H1 (cell line): ENCODE results near the gene ADRM1. TPM values are rescaled to one million over a fixed set of nuclear protein-coding genes. Genes with fewer than 3 reads are reported as not detected.

Experiments used
- CTCF ChIA-PET: fragments of 300-600 bp; sonication (Branson Sonifier 250); formaldehyde crosslinking; loops from one replicate; lab custom pipeline; 2021; ENCODE audit not compliant: partially characterized antibody; lab: Charles Lee
- POLR2A ChIA-PET: fragments of 300-600 bp; sonication (Branson Sonifier 250); formaldehyde crosslinking; loops from one replicate; lab custom pipeline; 2021; ENCODE audit warnings: inconsistent platforms; ENCODE audit not compliant: partially characterized antibody; lab: Charles Lee
- DNase-seq, 2 experiments: peaks; one replicate each; pipeline versions ENCODE4 v3.0.0 to v3.0.0-alpha.2; 2010 to 2022; ENCODE audit warnings: low spot score in 2 of 2, low read depth in 1 of 2, mixed read lengths in 1 of 2
- FAIRE-seq: peaks from 2 replicates; lab custom pipeline; 2011; peaks lifted over from hg19 to GRCh38; lab: Jason Lieb, UNC
- H2AFZ ChIP-seq: 2 replicates; pipeline ENCODE4 v1.8.1; 2012; ENCODE audit warnings: low read length, inconsistent platforms
- H2AK5ac ChIP-seq: 2 replicates; pipeline ENCODE4 v1.6.1; 2013; ENCODE audit warnings: low read depth, low read length
- H2BK120ac ChIP-seq: replicated peaks from 2 replicates; pipeline ENCODE3; 2013; ENCODE audit warnings: low read depth, low read length, inconsistent platforms
- H2BK12ac ChIP-seq: 2 replicates; pipeline ENCODE4 v1.6.1; 2013; ENCODE audit warnings: low read depth, low read length
- H2BK15ac ChIP-seq: 2 replicates; pipeline ENCODE4 v1.6.1; 2013; ENCODE audit warnings: low read length
- H2BK20ac ChIP-seq: 2 replicates; pipeline ENCODE4 v1.6.1; 2013; ENCODE audit warnings: low read length
- H2BK5ac ChIP-seq: 2 replicates; pipeline ENCODE4 v1.6.1; 2013; ENCODE audit warnings: low read depth, low read length
- H3K14ac ChIP-seq: 2 replicates; pipeline ENCODE4 v1.6.1; 2013; ENCODE audit warnings: inconsistent platforms; ENCODE audit not compliant: insufficient read length
- H3K18ac ChIP-seq: 2 replicates; pipeline ENCODE4 v1.6.1; 2013; ENCODE audit warnings: low read length; ENCODE audit errors: extremely low read depth
- H3K23ac ChIP-seq: 2 replicates; pipeline ENCODE4 v1.6.1; 2013; ENCODE audit warnings: inconsistent platforms; ENCODE audit not compliant: insufficient read length
- H3K23me2 ChIP-seq: 2 replicates; pipeline ENCODE4 v1.6.1; 2013; ENCODE audit warnings: low read depth, low read length
- H3K27ac ChIP-seq: 2 replicates; pipeline ENCODE4 v1.6.1; 2011; ENCODE audit warnings: low read depth, low read length, inconsistent platforms
- H3K27me3 ChIP-seq, 4 experiments: replicated peaks in 1 of 4; 1 replicate in 1 of 4; 2 replicates in 3 of 4; pipeline versions ENCODE4 v1.6.1 to v1.8.1; 2011 to 2013; ENCODE audit warnings: low read length in 3 of 4, mild to moderate bottlenecking in 3 of 4, inconsistent platforms in 2 of 4, mixed read lengths in 2 of 4, moderate library complexity in 1 of 4; ENCODE audit not compliant: control insufficient read depth in 3 of 4, insufficient read depth in 3 of 4; ENCODE audit errors: extremely low read depth in 1 of 4
- H3K36me3 ChIP-seq, 4 experiments: 2 replicates each; pipeline versions ENCODE4 v1.6.1 to v1.8.1; 2011 to 2013; ENCODE audit warnings: mild to moderate bottlenecking in 4 of 4, low read length in 3 of 4, moderate library complexity in 2 of 4, control low read depth in 1 of 4, inconsistent platforms in 1 of 4; ENCODE audit not compliant: insufficient read depth in 4 of 4, control insufficient read depth in 2 of 4
- H3K4ac ChIP-seq: replicated peaks from 2 replicates; pipeline ENCODE3; 2013; ENCODE audit warnings: low read length, low read depth, mixed read lengths, inconsistent platforms; ENCODE audit not compliant: insufficient read length
- H3K4me1 ChIP-seq, 4 experiments: replicated peaks in 1 of 4; 1 replicate in 1 of 4; 2 replicates in 3 of 4; pipeline versions ENCODE4 v1.6.1 to v1.8.1; 2011 to 2013; ENCODE audit warnings: low read length in 3 of 4, inconsistent platforms in 2 of 4, mixed read lengths in 1 of 4; ENCODE audit not compliant: insufficient read depth in 4 of 4, control insufficient read depth in 3 of 4
- H3K4me2 ChIP-seq, 2 experiments: 2 replicates each; pipeline versions ENCODE4 v1.6.1 to v1.8.1; 2011 to 2013; ENCODE audit warnings: low read depth in 2 of 2, low read length in 2 of 2, control low read depth in 1 of 2, inconsistent platforms in 1 of 2, mild to moderate bottlenecking in 1 of 2; ENCODE audit not compliant: insufficient read depth in 1 of 2
- H3K4me3 ChIP-seq, 4 experiments: fragments of 200-600, 300-600 bp in 1 of 4; sonication (generic), shearing (Covaris generic), sonication (Bioruptor Twin) in 1 of 4; 2 replicates each; pipeline versions ENCODE4 v1.5.1 to v1.8.1; 2011 to 2016; ENCODE audit warnings: low read length in 4 of 4, low read depth in 3 of 4, control low read depth in 2 of 4, inconsistent platforms in 2 of 4, mild to moderate bottlenecking in 2 of 4, mixed read lengths in 1 of 4, moderate library complexity in 1 of 4; ENCODE audit not compliant: insufficient read depth in 2 of 4; ENCODE audit errors: extremely low read depth in 1 of 4
- H3K56ac ChIP-seq: replicated peaks from 2 replicates; pipeline ENCODE3; 2013; ENCODE audit warnings: low read depth, mild to moderate bottlenecking, mixed read lengths, low read length, inconsistent platforms; ENCODE audit not compliant: insufficient read length
- H3K79me1 ChIP-seq: 2 replicates; pipeline ENCODE4 v1.6.1; 2013; ENCODE audit warnings: low read depth, low read length, control low read depth
- H3K79me2 ChIP-seq, 2 experiments: 2 replicates each; pipeline versions ENCODE4 v1.6.1 to v1.8.1; 2012 to 2013; ENCODE audit warnings: low read length in 2 of 2, mild to moderate bottlenecking in 2 of 2, inconsistent platforms in 1 of 2; ENCODE audit not compliant: insufficient read depth in 2 of 2, control insufficient read depth in 1 of 2
- H3K9ac ChIP-seq, 4 experiments: replicated peaks in 1 of 4; 1 replicate in 1 of 4; 2 replicates in 3 of 4; pipeline versions ENCODE4 v1.6.1 to v1.8.1; 2011 to 2013; ENCODE audit warnings: low read depth in 3 of 4, low read length in 3 of 4, control low read depth in 2 of 4, mild to moderate bottlenecking in 2 of 4, moderate library complexity in 2 of 4, inconsistent platforms in 1 of 4; ENCODE audit errors: extremely low read depth in 1 of 4
- H3K9me3 ChIP-seq, 2 experiments: 2 replicates each; pipeline versions ENCODE4 v1.6.1 to v1.8.1; 2012 to 2013; ENCODE audit warnings: mild to moderate bottlenecking in 2 of 2, moderate library complexity in 2 of 2, control low read depth in 1 of 2, inconsistent platforms in 1 of 2, low read depth in 1 of 2, low read length in 1 of 2, mixed read lengths in 1 of 2; ENCODE audit not compliant: insufficient read depth in 2 of 2
- H4K20me1 ChIP-seq, 2 experiments: replicated peaks in 1 of 2; 2 replicates each; pipeline versions ENCODE3 to v1.8.1; 2011 to 2013; ENCODE audit warnings: inconsistent platforms in 2 of 2, low read length in 2 of 2, mild to moderate bottlenecking in 1 of 2; ENCODE audit not compliant: insufficient read depth in 2 of 2, control insufficient read depth in 1 of 2
- H4K5ac ChIP-seq: 2 replicates; pipeline ENCODE4 v1.6.1; 2013; ENCODE audit warnings: low read length, low read depth, mixed read lengths, inconsistent platforms; ENCODE audit not compliant: insufficient read length
- H4K8ac ChIP-seq: 2 replicates; pipeline ENCODE4 v1.8.0; 2013; ENCODE audit warnings: mild to moderate bottlenecking, moderate library complexity, low read length, inconsistent platforms; ENCODE audit not compliant: insufficient read depth; ENCODE audit errors: extremely low read depth
- H4K91ac ChIP-seq: replicated peaks from 2 replicates; pipeline ENCODE3; 2013; ENCODE audit warnings: low read length, mixed read lengths, inconsistent platforms; ENCODE audit not compliant: insufficient read length
- BACH1 ChIP-seq: IDR thresholded peaks from 2 replicates; pipeline ENCODE4 v1.6.1; 2012; ENCODE audit warnings: low read length, improper control_type of control experiment
- BCL11A ChIP-seq, 2 experiments: IDR thresholded peaks; one replicate each; pipeline ENCODE4 v1.6.1; 2011; ENCODE audit warnings: low read depth in 2 of 2, low read length in 2 of 2, mild to moderate bottlenecking in 2 of 2
- CBX8 ChIP-seq: fragments of 300-800, 300-1000 bp; sonication (generic); IDR thresholded peaks from 2 replicates; pipeline ENCODE4 v1.7.1; 2016; ENCODE audit warnings: low read depth, low read length, borderline replicate concordance
- CHD1 ChIP-seq: IDR thresholded peaks from 2 replicates; pipeline ENCODE4 v1.6.1; 2012; ENCODE audit warnings: low read depth, low read length, improper control_type of control experiment
- HDAC2 ChIP-seq, 2 experiments: fragments of 300-600 bp in 1 of 2; sonication (generic) in 1 of 2; IDR thresholded peaks; 2 replicates each; pipeline ENCODE4 v1.6.1; 2011 to 2012; ENCODE audit warnings: low read depth in 2 of 2, low read length in 2 of 2, mild to moderate bottlenecking in 2 of 2, moderate library complexity in 2 of 2, borderline replicate concordance in 1 of 2, inconsistent platforms in 1 of 2
- KDM4A ChIP-seq: IDR thresholded peaks from one replicate; pipeline ENCODE4 v1.7.1; 2012; ENCODE audit warnings: low read depth, mild to moderate bottlenecking, moderate library complexity, low read length, inconsistent platforms; ENCODE audit not compliant: severe bottlenecking
- SIX5 ChIP-seq: IDR thresholded peaks from 2 replicates; pipeline ENCODE4 v1.6.1; 2011; ENCODE audit warnings: mild to moderate bottlenecking, low read depth, low read length
- SP2 ChIP-seq: IDR thresholded peaks from 2 replicates; pipeline ENCODE4 v1.6.1; 2012; ENCODE audit warnings: mild to moderate bottlenecking, low read length, inconsistent platforms
- TAF1 ChIP-seq: IDR thresholded peaks from 2 replicates; pipeline ENCODE4 v1.6.1; 2011; ENCODE audit warnings: mild to moderate bottlenecking, low read depth, low read length
- TAF7 ChIP-seq: optimal IDR thresholded peaks from 2 replicates; pipeline ENCODE3; 2011; ENCODE audit warnings: low read depth, mild to moderate bottlenecking, inconsistent platforms, low read length, moderate library complexity, borderline replicate concordance
- TBP ChIP-seq: IDR thresholded peaks from 2 replicates; pipeline ENCODE4 v1.6.1; 2011; ENCODE audit warnings: low read depth, low read length, improper control_type of control experiment
- TCF12 ChIP-seq: IDR thresholded peaks from 2 replicates; pipeline ENCODE4 v1.6.1; 2011; ENCODE audit warnings: low read depth, mild to moderate bottlenecking, low read length
- TEAD4 ChIP-seq: IDR thresholded peaks from 2 replicates; pipeline ENCODE4 v1.6.1; 2012; ENCODE audit warnings: low read depth, low read length, inconsistent platforms, mixed read lengths
- ZNF274 ChIP-seq: IDR thresholded peaks from 2 replicates; pipeline ENCODE4 v1.7.0; 2012; ENCODE audit warnings: low read length, borderline replicate concordance; ENCODE audit errors: extremely low read depth
- WGBS, 2 experiments: shearing (Covaris generic) in 1 of 2; methylation state at CpG; one replicate each; pipeline versions ENCODE4 v1.1.6 to v1.1.7; 2013 to 2015; ENCODE audit warnings: low lambda C conversion rate in 2 of 2, mixed read lengths in 2 of 2, inconsistent platforms in 1 of 2, low coverage in 1 of 2, missing lambda C conversion rate in 1 of 2; ENCODE audit not compliant: insufficient replicate concordance in 2 of 2, insufficient coverage in 1 of 2, insufficient read length in 1 of 2; ENCODE audit errors: extremely low coverage in 1 of 2, missing lambda C conversion rate in 1 of 2; 5-methylcytosine and 5-hydroxymethylcytosine counted together
- polyA plus RNA-seq, 7 experiments: library from polyadenylated mRNA; depleted of rRNA in 3 of 7; stranded (reverse) in 5 of 7; unstranded in 2 of 7; fragments of >200 nt in 5 of 7; fragments of 200-250 nt in 2 of 7; gene quantifications; 1 replicate in 5 of 7; 2 replicates in 1 of 7; 4 replicates in 1 of 7; pipeline versions ENCODE4 v1.2.1 to v1.2.3, GENCODE V29; 2011 to 2013; ENCODE audit warnings: missing spikeins in 2 of 7, mixed read lengths in 2 of 7
- total RNA-seq: library from RNA; stranded (reverse); fragmentation: NEBNext Ultra II Directional; extraction: Animal tissue kit (Norgen Biotek cat#: 25700); gene quantifications from 2 replicates; pipeline ENCODE4 v1.2.1, GENCODE V29; 2021

The ADRM1 gene
- total and polyA plus RNA-seq, 2 of the 8 experiments (the other 6 are each of a cell fraction or from before 2014, with no cell fraction given): 126 to 214 TPM

DNA sequence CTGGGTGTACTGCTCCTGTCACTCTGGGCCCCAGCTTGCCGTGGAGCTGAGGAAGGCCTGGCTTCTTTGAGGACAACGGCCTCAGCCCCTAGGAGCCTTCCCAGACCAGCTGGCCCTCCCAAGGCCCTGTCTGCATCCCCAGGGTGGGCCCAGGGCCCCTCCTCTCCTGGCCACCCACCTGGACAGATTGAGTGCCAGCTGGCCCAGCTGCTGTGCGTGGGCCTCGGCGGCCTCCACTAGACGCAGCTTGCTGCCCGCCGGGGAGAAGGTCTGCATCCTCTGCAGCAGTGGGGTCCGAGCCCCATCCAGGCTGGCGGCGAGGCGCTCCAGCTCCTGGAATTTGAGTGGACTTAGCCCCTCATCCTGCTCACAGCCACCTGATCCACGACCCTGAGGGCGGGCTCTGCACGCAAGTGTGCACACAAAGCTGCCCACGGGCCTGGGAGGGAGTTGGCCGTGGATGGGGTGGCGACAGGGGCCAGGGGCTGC lies 14.4 kb downstream of the ADRM1 start:
- ChIA-PET CTCF (interaction anchor here (1.1 to 1.9 kb wide), 2 partner anchors 11 to 66 kb away, joined by 3 to 6 read pairs; no protein-coding TSS in a partner anchor), POLR2A (interaction anchor here (0.8 to 4.1 kb wide), 5 partner anchors 8 to 41 kb away, joined by 3 to 30 read pairs (median 5); no protein-coding TSS in a partner anchor)
- Histone ChIP-seq H3K23me2 (no peaks in the 10 kb centered on the region), H2AFZ (no peak overlapping the region), H3K23ac (no peak overlapping the region), H3K9ac (no peak overlapping the region), H4K5ac (no peak overlapping the region), H3K27ac (no peak overlapping the region), H2BK5ac (peak overlapping the region; percentile 49; the same call in 1 of the 2 replicates), H3K79me1 (no peaks in the 10 kb centered on the region), H2BK120ac (no peak overlapping the region), H3K4ac (no peak overlapping the region), H4K8ac (peak overlapping the region; percentile 85), H3K9me3 (peaks cover 0 to 32% of the 10 kb centered on the region in 2 experiments; a peak in 2 of 4 replicates), H4K91ac (no peak overlapping the region), H4K20me1 (peaks cover 0 to 4% of the 10 kb centered on the region in 2 experiments), H3K79me2 (no peaks in the 10 kb centered on the region; a peak in 1 of 4 replicates), H3K4me1 (no peaks in the 10 kb centered on the region), H3K14ac (no peak overlapping the region), H2BK15ac (no peak overlapping the region), H2BK12ac (no peak overlapping the region), H3K18ac (no peak overlapping the region), H3K4me2 (no peak overlapping the region), H3K27me3 (no peaks in the 10 kb centered on the region), H3K36me3 (peaks cover 48 to 87% (median 77%) of the 10 kb centered on the region in 4 experiments), H3K56ac (no peak overlapping the region), H2AK5ac (no peak overlapping the region), H2BK20ac (no peak overlapping the region), H3K4me3 (no peak overlapping the region)
- 89% methylated on average over 18 of the region's 18 CpGs; no CpG with 5 or more reads in 1 of the 2 experiments for WGBS, 2 experiments
- no peak for DNase-seq
- no peak for FAIRE-seq
- TF ChIP-seq TAF7 (no peak), BCL11A (IDR thresholded peaks at IDR 0.05; ENCODE audit: low read depth in 2 of 2, low read length in 2 of 2) (no peak), TCF12 (no peak), BACH1 (no peak), CBX8 (no peak), ZNF274 (no peak), HDAC2 (IDR thresholded peaks at IDR 0.05; ENCODE audit: borderline replicate concordance in 1 of 2, low read depth in 2 of 2, low read length in 2 of 2) (no peak), SP2 (no peak), CHD1 (no peak), KDM4A (no peak), SIX5 (no peak), TBP (no peak), TEAD4 (no peak), TAF1 (no peak)
